Measurements from ENCODE around the gene UTP4.

DNA sequence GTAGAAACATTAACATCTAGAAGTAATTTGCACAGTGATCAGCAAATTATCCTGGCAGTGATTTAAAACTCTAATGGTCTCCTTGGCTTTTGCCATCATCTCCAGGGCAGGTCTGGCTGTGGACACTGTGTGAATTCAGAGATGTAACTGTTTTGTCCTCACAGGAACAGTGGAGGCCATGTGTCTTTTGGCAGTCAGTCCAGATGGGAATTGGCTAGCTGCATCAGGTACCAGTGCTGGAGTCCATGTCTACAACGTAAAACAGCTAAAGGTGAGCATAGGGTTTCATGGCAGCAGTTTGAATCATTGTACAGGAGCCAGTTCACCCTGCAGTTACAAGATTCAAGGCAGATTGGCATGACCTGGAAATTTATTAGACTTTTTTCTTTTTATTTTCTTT, 27.7 kb downstream of the UTP4 start:
- no peak for TF ChIP-seq EZH2phosphoT487 (IDR thresholded peaks at IDR 0.05; ENCODE audit: borderline replicate concordance, low read length)
- TF ChIP-seq, protein P1, sequence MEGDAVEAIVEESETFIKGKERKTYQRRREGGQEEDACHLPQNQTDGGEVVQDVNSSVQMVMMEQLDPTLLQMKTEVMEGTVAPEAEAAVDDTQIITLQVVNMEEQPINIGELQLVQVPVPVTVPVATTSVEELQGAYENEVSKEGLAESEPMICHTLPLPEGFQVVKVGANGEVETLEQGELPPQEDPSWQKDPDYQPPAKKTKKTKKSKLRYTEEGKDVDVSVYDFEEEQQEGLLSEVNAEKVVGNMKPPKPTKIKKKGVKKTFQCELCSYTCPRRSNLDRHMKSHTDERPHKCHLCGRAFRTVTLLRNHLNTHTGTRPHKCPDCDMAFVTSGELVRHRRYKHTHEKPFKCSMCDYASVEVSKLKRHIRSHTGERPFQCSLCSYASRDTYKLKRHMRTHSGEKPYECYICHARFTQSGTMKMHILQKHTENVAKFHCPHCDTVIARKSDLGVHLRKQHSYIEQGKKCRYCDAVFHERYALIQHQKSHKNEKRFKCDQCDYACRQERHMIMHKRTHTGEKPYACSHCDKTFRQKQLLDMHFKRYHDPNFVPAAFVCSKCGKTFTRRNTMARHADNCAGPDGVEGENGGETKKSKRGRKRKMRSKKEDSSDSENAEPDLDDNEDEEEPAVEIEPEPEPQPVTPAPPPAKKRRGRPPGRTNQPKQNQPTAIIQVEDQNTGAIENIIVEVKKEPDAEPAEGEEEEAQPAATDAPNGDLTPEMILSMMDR (conservative IDR thresholded peaks at IDR 0.05; ENCODE audit: low read depth, low read length): no peak

All from PC-3 (cell line).